Stimulated activated effector memory CD8-positive, alpha-beta T cell treated with anti-CD3 and anti-CD28 coated beads, Interleukin-12 subunit alpha, Interleukin-12 subunit beta, amount 100 ng/mL, for 72 hours (primary cell): ENCODE measurements around the gene NUMB.

ENCODE experiments used
- ATAC-seq: fragments of 150-1000 bp; cut with Tn5 transposase; 2 replicates; pipeline ENCODE4 v1.10.0; 2021
- DNase-seq, 2 donors: peaks; one replicate each; pipeline ENCODE4 v3.0.0; 2021 to 2022; ENCODE audit warnings: low spot score in 2 of 2
- H3K27ac Mint-ChIP-seq: one replicate; pipeline ENCODE4 v1.8.0; 2022; ENCODE audit warnings: mild to moderate bottlenecking, mixed read lengths
- H3K36me3 Mint-ChIP-seq: one replicate; pipeline ENCODE4 v1.8.0; 2022; ENCODE audit warnings: mild to moderate bottlenecking, mixed read lengths
- H3K4me1 Mint-ChIP-seq: one replicate; pipeline ENCODE4 v1.8.0; 2022; ENCODE audit warnings: mixed read lengths
- H3K4me3 Mint-ChIP-seq: one replicate; pipeline ENCODE4 v1.8.0; 2022; ENCODE audit warnings: mild to moderate bottlenecking, mixed read lengths
- H3K9me3 Mint-ChIP-seq: one replicate; pipeline ENCODE4 v1.8.0; 2022; ENCODE audit warnings: mixed read lengths

NUMB gene

GRCh38 chr14:73250317-73250713, 208.0 kb downstream of the NUMB start:
- no peak for ATAC-seq
- Mint-ChIP-seq H3K4me1 (peaks cover 43% of the 10 kb centered on the region), H3K4me3 (no peak overlapping the region), H3K27ac (no peak overlapping the region), H3K9me3 (no peaks in the 10 kb centered on the region), H3K36me3 (peaks cover 16% of the 10 kb centered on the region)
- DNase-seq = no peak

GRCh38 chr14:73249564-73250316, 208.6 kb downstream of the NUMB start:
- H3K9me3 Mint-ChIP-seq = no peaks in the 10 kb centered on the region
- H3K4me3 Mint-ChIP-seq = no peak overlapping the region
- peaks cover 45% of the 10 kb centered on the region for H3K4me1 Mint-ChIP-seq
- ATAC-seq (no peak), DNase-seq (no peak)
- peaks cover 16% of the 10 kb centered on the region for H3K36me3 Mint-ChIP-seq
- no peak overlapping the region for H3K27ac Mint-ChIP-seq

- H3K36me3 Mint-ChIP-seq = peaks cover 16% of the 10 kb centered on the region
- DNase-seq (no peak), ATAC-seq (no peak)
- H3K4me3 Mint-ChIP-seq = no peak overlapping the region
- H3K4me1 Mint-ChIP-seq = peaks cover 45% of the 10 kb centered on the region
- no peak overlapping the region for H3K27ac Mint-ChIP-seq
- H3K9me3 Mint-ChIP-seq = no peaks in the 10 kb centered on the region
Measured at GRCh38 chr14:73249108-73249507, 209.2 kb downstream of the NUMB start.

GRCh38 chr14:73248108-73248868, 210.1 kb downstream of the NUMB start:
- peak overlapping the region; percentile 85 for H3K4me3 Mint-ChIP-seq
- peaks cover 49% of the 10 kb centered on the region for H3K4me1 Mint-ChIP-seq
- H3K36me3 Mint-ChIP-seq = peaks cover 16% of the 10 kb centered on the region
- no peaks in the 10 kb centered on the region for H3K9me3 Mint-ChIP-seq
- DNase-seq = no peak
- peak; percentile 59 for ATAC-seq
- H3K27ac Mint-ChIP-seq = peak overlapping the region; percentile 68

- no peak for ATAC-seq
- peaks cover 58% of the 10 kb centered on the region for H3K4me1 Mint-ChIP-seq
- H3K27ac Mint-ChIP-seq = peak overlapping the region; percentile 78
- H3K4me3 Mint-ChIP-seq = peak overlapping the region; percentile 85
- peaks cover 16% of the 10 kb centered on the region for H3K36me3 Mint-ChIP-seq
- no peaks in the 10 kb centered on the region for H3K9me3 Mint-ChIP-seq
- DNase-seq = no peak
Measured at GRCh38 chr14:73246387-73247150, 211.8 kb downstream of the NUMB start.

- peak overlapping the region; percentile 78 for H3K27ac Mint-ChIP-seq
- H3K4me3 Mint-ChIP-seq = peak overlapping the region; percentile 85
- peaks cover 58% of the 10 kb centered on the region for H3K4me1 Mint-ChIP-seq
- H3K9me3 Mint-ChIP-seq = no peaks in the 10 kb centered on the region
- ATAC-seq (peak; percentile 80), DNase-seq (peak; percentile 30 to 67)
- peaks cover 16% of the 10 kb centered on the region for H3K36me3 Mint-ChIP-seq
Measured at GRCh38 chr14:73245480-73246325, 212.6 kb downstream of the NUMB start.

- DNase-seq = no peak
- Mint-ChIP-seq H3K4me1 (peaks cover 56% of the 10 kb centered on the region), H3K4me3 (peak overlapping the region; percentile 85), H3K27ac (peak overlapping the region; percentile 50), H3K36me3 (peaks cover 16% of the 10 kb centered on the region), H3K9me3 (no peaks in the 10 kb centered on the region)
- ATAC-seq = no peak
Measured at GRCh38 chr14:73244541-73245290, 213.6 kb downstream of the NUMB start.

- ATAC-seq (no peak), DNase-seq (no peak)
- Mint-ChIP-seq H3K4me1 (peaks cover 51% of the 10 kb centered on the region), H3K4me3 (no peak overlapping the region), H3K36me3 (peaks cover 16% of the 10 kb centered on the region), H3K9me3 (no peaks in the 10 kb centered on the region), H3K27ac (no peak overlapping the region)
Measured at GRCh38 chr14:73243748-73244147, 214.6 kb downstream of the NUMB start.

- Mint-ChIP-seq H3K36me3 (peaks cover 16% of the 10 kb centered on the region), H3K4me3 (no peak overlapping the region)
Measured at GRCh38 chr14:73243341-73243740, 215.0 kb downstream of the NUMB start.

GRCh38 chr14:73242357-73242901, 215.9 kb downstream of the NUMB start:
- H3K27ac Mint-ChIP-seq = no peak overlapping the region
- no peaks in the 10 kb centered on the region for H3K9me3 Mint-ChIP-seq
- H3K36me3 Mint-ChIP-seq = peaks cover 10% of the 10 kb centered on the region
- no peak overlapping the region for H3K4me3 Mint-ChIP-seq
- H3K4me1 Mint-ChIP-seq = peaks cover 43% of the 10 kb centered on the region
- no peak for DNase-seq
- no peak for ATAC-seq

More at GRCh38 chr14:73243341-73243740, 215.0 kb downstream of the NUMB start:
- peaks cover 51% of the 10 kb centered on the region for H3K4me1 Mint-ChIP-seq
- no peak for DNase-seq
- no peaks in the 10 kb centered on the region for H3K9me3 Mint-ChIP-seq
- no peak overlapping the region for H3K27ac Mint-ChIP-seq
- no peak for ATAC-seq

GRCh38 chr14:73241481-73242165, 216.7 kb downstream of the NUMB start:
- no peaks in the 10 kb centered on the region for H3K9me3 Mint-ChIP-seq
- H3K27ac Mint-ChIP-seq = no peak overlapping the region
- no peak for ATAC-seq
- DNase-seq = no peak
- H3K4me1 Mint-ChIP-seq = peaks cover 42% of the 10 kb centered on the region
- H3K4me3 Mint-ChIP-seq = no peak overlapping the region
- peaks cover 11% of the 10 kb centered on the region for H3K36me3 Mint-ChIP-seq

- H3K36me3 Mint-ChIP-seq = peaks cover 6% of the 10 kb centered on the region
- DNase-seq (no peak), ATAC-seq (no peak)
- peaks cover 44% of the 10 kb centered on the region for H3K4me1 Mint-ChIP-seq
- H3K4me3 Mint-ChIP-seq = no peak overlapping the region
- no peaks in the 10 kb centered on the region for H3K9me3 Mint-ChIP-seq
- H3K27ac Mint-ChIP-seq = no peak overlapping the region
Measured at GRCh38 chr14:73240816-73241480, 217.4 kb downstream of the NUMB start.
